Activated T-helper 9 cell treated with anti-CD3 and anti-CD28 coated beads, Interleukin-2, amount 50 U/mL, for 16 hours (primary cell): Measurements from ENCODE around the gene MYH7.

ENCODE experiments used
- DNase-seq: peaks from one replicate; pipeline ENCODE4 v3.0.0-alpha.2; 2020; ENCODE audit warnings: low read depth

Gene MYH7

GRCh38 chr14:23366426-23366921 is 69.0 kb downstream of the MYH7 start:
- DNase-seq = no peak

- no peak for DNase-seq
These were observed 69.6 kb downstream of the MYH7 start for GRCh38 chr14:23365732-23366425.

GRCh38 chr14:23365036-23365731 is 70.3 kb downstream of the MYH7 start, which contains the start of gene EFS:
TSS of gene EFS (minus strand) at chr14:23365172. CDS start at chr14:23365025, 147 bp downstream.
- no peak for DNase-seq

GRCh38 chr14:23364164-23365035 is 71.1 kb downstream of the MYH7 start:
- DNase-seq = no peak
